Spleen (tissue), 11 donors: ENCODE measurements around the gene CASS4. TPM values are rescaled to one million over a fixed set of nuclear protein-coding genes. Genes with fewer than 3 reads are reported as not detected.
A peak's percentile ranks its signal among the peaks of the same experiment; 100 is the strongest.
"Not testable (repeated sequence)": the region's sequence is repeated elsewhere in the genome, so short reads cannot be mapped to it uniquely, and the experiment has no call there.

ENCODE experiments used
- DNase-seq: peaks from one replicate; pipeline ENCODE4 v3.0.0-alpha.2; 2020
- H3K27ac ChIP-seq, 8 donors: fragments of 200-600 bp; sonication (generic) in 7 of 8; 1 replicate in 4 of 8; 2 replicates in 4 of 8; pipeline versions ENCODE4 v1.5.0 to v1.8.0; 2016 to 2021; ENCODE audit warnings: inconsistent platforms in 4 of 8, mild to moderate bottlenecking in 4 of 8, moderate library complexity in 1 of 8
- H3K27me3 ChIP-seq, 7 donors: fragments of 200-600 bp; sonication (generic) in 6 of 7; replicated peaks in 1 of 7; 1 replicate in 4 of 7; 2 replicates in 3 of 7; pipeline versions ENCODE4 v1.5.0 to v1.8.0; 2016 to 2021; ENCODE audit warnings: inconsistent platforms in 3 of 7, mild to moderate bottlenecking in 1 of 7
- H3K36me3 ChIP-seq, 6 donors: fragments of 200-600 bp; sonication (generic) in 5 of 6; 1 replicate in 4 of 6; 2 replicates in 2 of 6; pipeline versions ENCODE4 v1.5.0 to v1.8.0; 2016 to 2021; ENCODE audit warnings: inconsistent platforms in 2 of 6
- H3K4me1 ChIP-seq, 6 donors: fragments of 200-600 bp; sonication (generic) in 5 of 6; 1 replicate in 3 of 6; 2 replicates in 3 of 6; pipeline versions ENCODE4 v1.5.0 to v1.8.0; 2016 to 2021; ENCODE audit warnings: inconsistent platforms in 3 of 6
- H3K4me3 ChIP-seq, 8 donors: fragments of 200-600 bp; sonication (generic) in 7 of 8; 1 replicate in 4 of 8; 2 replicates in 4 of 8; pipeline versions ENCODE4 v1.5.0 to v1.8.0; 2016 to 2021; ENCODE audit warnings: inconsistent platforms in 4 of 8, mild to moderate bottlenecking in 4 of 8, moderate library complexity in 2 of 8
- H3K9me3 ChIP-seq, 8 donors: fragments of 200-600 bp; sonication (generic) in 7 of 8; 1 replicate in 4 of 8; 2 replicates in 4 of 8; pipeline versions ENCODE4 v1.5.0 to v1.8.0; 2016 to 2021; ENCODE audit warnings: inconsistent platforms in 4 of 8
- POLR2A ChIP-seq, 3 donors: fragments of 450-650 bp; IDR thresholded peaks; one replicate each; pipeline ENCODE4 v1.5.1; 2017; ENCODE audit warnings: antibody characterized with exemption in 3 of 3, mild to moderate bottlenecking in 1 of 3
- POLR2AphosphoS5 ChIP-seq, 3 donors: sonication (generic); formaldehyde crosslinking; IDR thresholded peaks; one replicate each; pipeline ENCODE4 v1.5.1; 2017; ENCODE audit warnings: antibody characterized with exemption in 3 of 3
- WGBS, 5 donors: extraction: QIAGEN DNeasy Blood & Tissue Kit in 3 of 5; methylation state at CpG; one replicate each; pipeline versions ENCODE4 v1.1.5 to v1.1.7; 2013 to 2018; 5-methylcytosine and 5-hydroxymethylcytosine counted together
- intact Hi-C: fragments of 100-400 bp; cut with DNase I; formaldehyde crosslinking; loops from one replicate; pipeline ENCODE4 v1.15.0; 2023; ENCODE audit warnings: low total_unique reads
- polyA plus RNA-seq, 3 donors: library from polyadenylated mRNA; stranded (reverse); fragments of 200-250 nt; gene quantifications; one replicate each; pipeline ENCODE4 v1.2.1, GENCODE V29; 2013
- total RNA-seq, 7 donors: library from RNA; depleted of rRNA in 3 of 7; stranded (reverse); fragments of >200 nt in 3 of 7; fragmentation: NEBNext Ultra II Directional in 4 of 7; extraction: Animal tissue kit (Norgen Biotek cat#: 25700) in 4 of 7; gene quantifications; one replicate each; pipeline versions ENCODE4 v1.1.0 to v1.2.1, GENCODE V29; 2016 to 2021
- TF ChIP-seq, protein P1 (sequence below), 11 experiments: fragments of 200-600 bp in 7 of 11; fragments of 450-650 bp in 4 of 11; sonication (generic) in 4 of 11; IDR thresholded peaks in 8 of 11; conservative IDR thresholded peaks in 3 of 11; 1 replicate in 7 of 11; 2 replicates in 4 of 11; pipeline versions ENCODE4 v1.4.0 to v1.8.0; 2016 to 2021; ENCODE audit warnings: antibody characterized with exemption in 11 of 11, inconsistent platforms in 4 of 11, mild to moderate bottlenecking in 1 of 11
- donor health status: healthy with polysubstance abuse.
- donor health status: DM: no; HTN: no; CAD: no; lungs with moderate emphysema.
- donor health status: DM: no; HTN: no; CAD: no.
- donor health status: Bipolar disorder and iron deficiency.
- donor health status: healthy.
- donor health status: DM: no; HTN: no; CAD: no.
- donor health status: DM: yes; HTN: yes; CAD: no.

Gene CASS4
- total and polyA plus RNA-seq, 10 donors, result 1.2 to 15.5 (median 11.1) TPM

DNA sequence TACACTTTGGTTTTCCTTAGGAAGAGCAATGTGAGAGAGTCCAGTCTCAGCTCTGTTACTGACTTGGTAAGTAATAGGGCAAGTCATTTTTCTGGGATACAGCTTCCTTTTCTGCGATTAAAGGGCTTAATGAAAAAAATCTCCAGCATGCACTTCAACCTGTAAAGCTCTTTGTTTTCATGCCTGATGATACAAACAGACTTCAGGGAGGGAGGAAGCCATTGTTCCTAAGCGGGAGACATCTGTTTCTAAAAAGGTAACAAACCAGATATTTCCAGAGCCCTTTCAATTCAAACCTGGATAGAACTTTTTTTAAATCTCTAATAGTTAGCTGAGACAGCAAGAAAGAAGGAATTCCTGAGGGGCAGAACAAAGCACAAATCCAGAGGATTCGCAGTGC, 5.2 kb upstream of the CASS4 start:
- Histone ChIP-seq H3K4me1 (peaks cover 13 to 40% (median 34%) of the 10 kb centered on the region in 6 donors), H3K27me3 (no peaks in the 10 kb centered on the region), H3K4me3 (no peak overlapping the region), H3K36me3 (peaks cover 0 to 74% (median 61%) of the 10 kb centered on the region in 6 donors), H3K27ac (no peak overlapping the region), H3K9me3 (no peaks in the 10 kb centered on the region)
- 90 to 95% (median 92%) methylated on average over 3 of the region's 3 CpGs for WGBS, 5 donors
- intact Hi-C loops, result no loop called here
- no peak for DNase-seq
- TF ChIP-seq POLR2AphosphoS5 (IDR thresholded peaks at IDR 0.05), result no peak
- no peak for TF ChIP-seq POLR2A (IDR thresholded peaks at IDR 0.05)
- TF ChIP-seq, protein P1, sequence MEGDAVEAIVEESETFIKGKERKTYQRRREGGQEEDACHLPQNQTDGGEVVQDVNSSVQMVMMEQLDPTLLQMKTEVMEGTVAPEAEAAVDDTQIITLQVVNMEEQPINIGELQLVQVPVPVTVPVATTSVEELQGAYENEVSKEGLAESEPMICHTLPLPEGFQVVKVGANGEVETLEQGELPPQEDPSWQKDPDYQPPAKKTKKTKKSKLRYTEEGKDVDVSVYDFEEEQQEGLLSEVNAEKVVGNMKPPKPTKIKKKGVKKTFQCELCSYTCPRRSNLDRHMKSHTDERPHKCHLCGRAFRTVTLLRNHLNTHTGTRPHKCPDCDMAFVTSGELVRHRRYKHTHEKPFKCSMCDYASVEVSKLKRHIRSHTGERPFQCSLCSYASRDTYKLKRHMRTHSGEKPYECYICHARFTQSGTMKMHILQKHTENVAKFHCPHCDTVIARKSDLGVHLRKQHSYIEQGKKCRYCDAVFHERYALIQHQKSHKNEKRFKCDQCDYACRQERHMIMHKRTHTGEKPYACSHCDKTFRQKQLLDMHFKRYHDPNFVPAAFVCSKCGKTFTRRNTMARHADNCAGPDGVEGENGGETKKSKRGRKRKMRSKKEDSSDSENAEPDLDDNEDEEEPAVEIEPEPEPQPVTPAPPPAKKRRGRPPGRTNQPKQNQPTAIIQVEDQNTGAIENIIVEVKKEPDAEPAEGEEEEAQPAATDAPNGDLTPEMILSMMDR (IDR thresholded peaks at IDR 0.05 in 8 of 11, conservative IDR thresholded peaks at IDR 0.05 in 3 of 11), result no peak

DNA sequence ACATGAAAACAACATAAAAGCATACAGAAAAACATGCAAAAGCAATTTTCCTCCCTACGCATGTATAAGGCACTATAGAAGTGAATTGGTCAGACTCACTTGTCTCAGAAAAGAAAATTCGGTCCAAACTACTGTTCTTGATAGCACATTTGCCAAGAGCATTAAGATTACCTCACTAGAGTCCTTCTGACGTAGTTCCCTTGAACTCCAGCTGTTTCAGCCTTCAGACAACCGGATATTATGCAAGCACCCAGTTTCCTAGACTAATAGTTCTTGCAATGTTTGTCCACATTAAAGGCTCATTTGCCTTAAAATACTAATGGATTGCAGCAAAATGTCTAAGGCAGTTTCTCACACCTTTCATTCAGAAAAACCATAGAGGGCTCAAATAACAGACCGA, 2.5 kb upstream of the CASS4 start:
- no peak for DNase-seq
- 47 to 76% (median 61%) methylated on average over 5 of the region's 5 CpGs for WGBS, 5 donors
- intact Hi-C loops, result no loop called here
- Histone ChIP-seq H3K36me3 (peaks cover 0 to 47% (median 38%) of the 10 kb centered on the region in 6 donors), H3K9me3 (no peaks in the 10 kb centered on the region), H3K4me3 (peak overlapping the region in 1 of 8 donors; percentile 26), H3K27ac (peak overlapping the region in 7 of 8 donors; percentile 66 to 92 (median 87)), H3K4me1 (peaks cover 14 to 60% (median 52%) of the 10 kb centered on the region in 6 donors), H3K27me3 (no peaks in the 10 kb centered on the region)
- TF ChIP-seq POLR2A (IDR thresholded peaks at IDR 0.05) (no peak), POLR2AphosphoS5 (IDR thresholded peaks at IDR 0.05) (peak in 1 of 3 donors; percentile 79)
- TF ChIP-seq, protein P1 (IDR thresholded peaks at IDR 0.05 in 8 of 11, conservative IDR thresholded peaks at IDR 0.05 in 3 of 11), result peak in 1 of 11 experiments; percentile 15

DNA sequence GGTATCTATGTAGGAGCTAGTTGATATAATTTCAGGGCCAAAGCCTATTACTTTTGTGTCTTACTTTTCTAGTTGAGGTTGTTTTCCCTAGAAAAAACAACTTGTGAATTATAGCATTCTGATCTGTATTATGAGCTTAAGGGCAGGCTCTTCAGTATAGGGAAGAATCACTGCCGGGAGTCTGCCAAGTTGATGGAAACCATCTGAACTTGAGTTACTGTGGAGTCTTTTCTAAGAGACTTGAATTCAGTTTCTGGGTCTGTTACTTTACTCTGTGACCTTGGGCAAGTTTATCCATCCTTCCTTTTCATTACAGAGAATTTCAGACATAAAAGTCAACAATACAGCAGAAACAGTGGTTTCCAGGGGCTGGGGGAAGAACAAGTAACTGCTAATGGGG, 2.1 kb upstream of the CASS4 start:
- Histone ChIP-seq H3K4me1 (peaks cover 14 to 64% (median 56%) of the 10 kb centered on the region in 6 donors), H3K27ac (peak overlapping the region in 7 of 8 donors; percentile 66 to 92 (median 87)), H3K27me3 (no peaks in the 10 kb centered on the region), H3K9me3 (no peaks in the 10 kb centered on the region), H3K4me3 (peak overlapping the region in 1 of 8 donors; percentile 26), H3K36me3 (peaks cover 0 to 43% (median 34%) of the 10 kb centered on the region in 6 donors)
- no peak for DNase-seq
- WGBS, 5 donors, result 36 to 84% (median 80%) methylated on average over 1 of the region's 1 CpG
- TF ChIP-seq, protein P1 (IDR thresholded peaks at IDR 0.05 in 8 of 11, conservative IDR thresholded peaks at IDR 0.05 in 3 of 11), result no peak
- no peak for TF ChIP-seq POLR2AphosphoS5 (IDR thresholded peaks at IDR 0.05)
- no peak for TF ChIP-seq POLR2A (IDR thresholded peaks at IDR 0.05)
- intact Hi-C loops, result no loop called here

DNA sequence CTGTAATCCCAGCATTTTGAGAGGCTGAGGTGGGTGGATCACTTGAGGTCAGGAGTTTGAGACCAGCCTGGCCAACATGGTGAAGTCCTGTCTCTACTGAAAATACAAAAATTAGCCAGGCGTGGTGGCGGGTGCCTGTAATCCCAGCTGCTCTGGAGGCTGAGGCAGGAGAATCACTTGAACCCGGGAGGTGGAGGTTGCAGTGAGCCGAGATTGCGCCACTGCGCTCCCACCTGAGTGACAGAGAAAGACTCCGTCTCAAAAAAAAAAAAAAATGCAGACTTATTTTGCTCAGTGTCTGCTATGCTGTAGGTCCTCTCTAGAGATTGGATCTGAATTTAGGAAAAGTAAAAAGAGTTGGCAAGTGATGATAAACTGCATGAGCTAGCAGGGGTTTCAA, 773 bp upstream of the CASS4 start:
- H3K36me3 ChIP-seq, result peaks cover 0 to 30% (median 21%) of the 10 kb centered on the region in 6 donors
- peak overlapping the region in 3 of 8 donors; percentile 35 to 67 (median 40) for H3K4me3 ChIP-seq
- 80 to 92% (median 86%) methylated on average over 7 of the region's 7 CpGs for WGBS, 5 donors
- peak; percentile 65 for DNase-seq
- peak overlapping the region; percentile 71 to 92 (median 86) for H3K27ac ChIP-seq
- H3K27me3 ChIP-seq, intact Hi-C loops, H3K9me3 ChIP-seq: not testable (repeated sequence)
- peaks cover 18 to 78% (median 57%) of the 10 kb centered on the region in 6 donors for H3K4me1 ChIP-seq

DNA sequence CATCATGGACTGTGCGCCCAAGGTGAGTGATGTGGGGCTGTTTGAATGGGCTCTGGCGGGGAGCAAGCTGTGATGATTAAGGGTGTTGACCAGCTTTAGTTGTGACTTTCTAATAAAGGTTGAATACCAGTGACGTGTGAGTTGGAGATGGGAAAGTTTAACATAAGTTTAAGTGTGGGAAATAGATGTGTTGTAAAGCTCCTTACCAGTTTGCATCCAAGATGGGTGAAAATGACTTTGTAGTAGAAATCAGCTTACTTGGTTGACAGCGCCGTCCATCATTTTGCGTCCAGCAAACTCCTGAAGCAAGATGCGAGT, 372 bp downstream of the CASS4 start:
- TF ChIP-seq POLR2A (IDR thresholded peaks at IDR 0.05) (no peak), POLR2AphosphoS5 (IDR thresholded peaks at IDR 0.05) (no peak)
- TF ChIP-seq, protein P1 (IDR thresholded peaks at IDR 0.05 in 8 of 11, conservative IDR thresholded peaks at IDR 0.05 in 3 of 11), result no peak
- Histone ChIP-seq H3K36me3 (peaks cover 0 to 26% (median 10%) of the 10 kb centered on the region in 6 donors), H3K4me1 (peaks cover 18 to 89% (median 61%) of the 10 kb centered on the region in 6 donors), H3K27ac (peak overlapping the region; percentile 71 to 92 (median 86)), H3K9me3 (no peaks in the 10 kb centered on the region), H3K27me3 (no peaks in the 10 kb centered on the region), H3K4me3 (peak overlapping the region; percentile 26 to 67 (median 33))
- DNase-seq, result no peak
- intact Hi-C loops, result no loop called here
- 70 to 78% (median 72%) methylated on average over 7 of the region's 7 CpGs for WGBS, 5 donors
